Esophagus muscularis mucosa (tissue), 4 donors: Measurements from ENCODE around the gene DES. TPM values are rescaled to one million over a fixed set of nuclear protein-coding genes. Genes with fewer than 3 reads are reported as not detected.
A peak's percentile ranks its signal among the peaks of the same experiment; 100 is the strongest.

Experiments used
- DNase-seq: peaks from one replicate; pipeline ENCODE4 v3.0.0-alpha.2; 2017; ENCODE audit errors: extremely low spot score
- H3K27ac ChIP-seq, 4 donors: fragments of 200-600 bp; sonication (generic); replicated peaks in 1 of 4; 1 replicate in 3 of 4; 2 replicates in 1 of 4; pipeline ENCODE4 v1.5.1; 2016 to 2019; ENCODE audit warnings: mild to moderate bottlenecking in 1 of 4
- H3K27me3 ChIP-seq, 4 donors: fragments of 200-600 bp; sonication (generic); one replicate each; pipeline versions ENCODE4 v1.5.1 to v1.6.0; 2016 to 2019
- H3K36me3 ChIP-seq, 4 donors: fragments of 200-600 bp; sonication (generic); one replicate each; pipeline ENCODE4 v1.5.1; 2016 to 2019
- H3K4me1 ChIP-seq, 4 donors: fragments of 200-600 bp; sonication (generic); one replicate each; pipeline ENCODE4 v1.5.1; 2016 to 2019
- H3K4me3 ChIP-seq, 4 donors: fragments of 200-600 bp; sonication (generic); 1 replicate in 2 of 4; 2 replicates in 2 of 4; pipeline ENCODE4 v1.5.1; 2016 to 2019; ENCODE audit warnings: mild to moderate bottlenecking in 4 of 4, moderate library complexity in 1 of 4
- H3K9me3 ChIP-seq, 4 donors: fragments of 200-600 bp; sonication (generic); 1 replicate in 3 of 4; 2 replicates in 1 of 4; pipeline ENCODE4 v1.5.1; 2016 to 2019
- CTCF ChIP-seq, 3 experiments: fragments of 200-600 bp in 2 of 3; fragments of 450-650 bp in 1 of 3; sonication (generic) in 2 of 3; IDR thresholded peaks; one replicate each; pipeline ENCODE4 v1.5.1; 2017 to 2019; ENCODE audit warnings: antibody characterized with exemption in 3 of 3, mild to moderate bottlenecking in 2 of 3, moderate library complexity in 1 of 3
- EP300 ChIP-seq: sonication (generic); formaldehyde crosslinking; IDR thresholded peaks from one replicate; pipeline ENCODE4 v1.6.1; 2017; ENCODE audit warnings: antibody characterized with exemption
- POLR2A ChIP-seq: fragments of 450-650 bp; IDR thresholded peaks from one replicate; pipeline ENCODE4 v1.6.1; 2017; ENCODE audit warnings: antibody characterized with exemption, moderate library complexity, mild to moderate bottlenecking, low read depth
- POLR2AphosphoS5 ChIP-seq, 2 donors: sonication (generic); formaldehyde crosslinking; IDR thresholded peaks; one replicate each; pipeline ENCODE4 v1.6.1; 2017; ENCODE audit warnings: antibody characterized with exemption in 2 of 2
- WGBS: methylation state at CpG from one replicate; pipeline ENCODE4 v1.1.5; 2018; 5-methylcytosine and 5-hydroxymethylcytosine counted together
- intact Hi-C: fragments of 100-400 bp; cut with DNase I; formaldehyde crosslinking; loops from one replicate; pipeline ENCODE4 v1.15.1; 2023
- total RNA-seq, 4 donors: library from RNA; depleted of rRNA; stranded (reverse); fragments of >200 nt; gene quantifications; one replicate each; pipeline versions ENCODE4 v1.1.0 to v1.2.1, GENCODE V29; 2016

Gene DES
- total RNA-seq, 4 donors from 2014 or later = 19,781 to 23,770 (median 22,752) TPM

- Histone ChIP-seq H3K4me3 (no peak overlapping the region), H3K27ac (peak overlapping the region; percentile 94 to 99 (median 96)), H3K9me3 (no peaks in the 10 kb centered on the region), H3K27me3 (peaks cover 0 to under 1% (median 0%) of the 10 kb centered on the region in 4 donors), H3K36me3 (peaks cover 20 to 64% (median 40%) of the 10 kb centered on the region in 4 donors), H3K4me1 (peaks cover 42 to 100% (median 99%) of the 10 kb centered on the region in 4 donors)
- 80% methylated on average over 30 of the region's 47 CpGs for WGBS
- no peak for TF ChIP-seq EP300
- no peak for TF ChIP-seq POLR2A
- no peak for TF ChIP-seq POLR2AphosphoS5 (IDR thresholded peaks at IDR 0.05)
- no peak for TF ChIP-seq CTCF (IDR thresholded peaks at IDR 0.05)
- DNase-seq = no peak
- intact Hi-C loops = no loop called here
Measured at GRCh38 chr2:219465659-219466561, 47.7 kb downstream of the DES start.

- Histone ChIP-seq H3K27me3 (no peaks in the 10 kb centered on the region), H3K4me3 (no peak overlapping the region), H3K9me3 (no peaks in the 10 kb centered on the region), H3K27ac (peak overlapping the region; percentile 94 to 99 (median 96)), H3K4me1 (peaks cover 42 to 97% (median 92%) of the 10 kb centered on the region in 4 donors), H3K36me3 (peaks cover 17 to 71% (median 44%) of the 10 kb centered on the region in 4 donors)
- WGBS = 55% methylated on average over 23 of the region's 28 CpGs
- TF ChIP-seq POLR2AphosphoS5 (IDR thresholded peaks at IDR 0.05) (no peak), CTCF (IDR thresholded peaks at IDR 0.05) (no peak), POLR2A (no peak), EP300 (no peak)
- intact Hi-C loops = no loop called here
- DNase-seq = no peak
Measured at GRCh38 chr2:219466816-219467735, 48.9 kb downstream of the DES start.

GRCh38 chr2:219467736-219468075 lies 49.5 kb downstream of the DES start:
- peak in 1 of 2 donors; percentile 38 for TF ChIP-seq POLR2AphosphoS5 (IDR thresholded peaks at IDR 0.05)
- no peak for TF ChIP-seq CTCF (IDR thresholded peaks at IDR 0.05)
- Histone ChIP-seq H3K27me3 (no peaks in the 10 kb centered on the region), H3K4me1 (peaks cover 42 to 95% (median 89%) of the 10 kb centered on the region in 4 donors), H3K36me3 (peaks cover 14 to 70% (median 44%) of the 10 kb centered on the region in 4 donors), H3K4me3 (no peak overlapping the region), H3K27ac (peak overlapping the region; percentile 94 to 99 (median 96)), H3K9me3 (no peaks in the 10 kb centered on the region)
- intact Hi-C loops = no loop called here
- WGBS = 60% methylated on average over 2 of the region's 2 CpGs
- DNase-seq = no peak

GRCh38 chr2:219468410-219469185 lies 50.4 kb downstream of the DES start:
- no peak for DNase-seq
- Histone ChIP-seq H3K4me3 (no peak overlapping the region), H3K27ac (peak overlapping the region; percentile 94 to 99 (median 96)), H3K9me3 (no peaks in the 10 kb centered on the region), H3K36me3 (peaks cover 16 to 71% (median 49%) of the 10 kb centered on the region in 4 donors), H3K4me1 (peaks cover 42 to 93% (median 83%) of the 10 kb centered on the region in 4 donors), H3K27me3 (no peaks in the 10 kb centered on the region)
- whole genome bisulfite sequencing = 67% methylated on average over 3 of the region's 23 CpGs
- no peak for TF ChIP-seq CTCF (IDR thresholded peaks at IDR 0.05)
- intact Hi-C loops = no loop called here
